Frontal cortex (tissue), 4 donors: ENCODE results near the gene DONSON. TPM values are rescaled to one million over a fixed set of nuclear protein-coding genes. Genes with fewer than 3 reads are reported as not detected.

Experiments
- DNase-seq, 2 donors: peaks; one replicate each; pipeline ENCODE4 v3.0.0; 2012; ENCODE audit warnings: low spot score in 2 of 2
- FAIRE-seq: peaks from 2 replicates; lab custom pipeline; 2012; peaks lifted over from hg19 to GRCh38; lab: Jason Lieb, UNC
- total RNA-seq: library from RNA; depleted of rRNA; stranded (reverse); fragments of >200 nt; gene quantifications from one replicate; pipeline ENCODE4 v1.2.3, GENCODE V29; 2014
- donor health status: control.
- donor health status: control.
- donor health status: control.

Gene DONSON
- total RNA-seq, 1 donor from 2014 or later = 24.5 TPM

GRCh38 chr21:33542640-33543504, 45.6 kb downstream of the DONSON start, which contains the start of gene SON:
TSS of gene SON (plus strand) at chr21:33543038. CDS start at chr21:33543093, 55 bp downstream.
- DNase-seq = peak; percentile 92
- no peak for FAIRE-seq

GRCh38 chr21:33541756-33542639, 46.5 kb downstream of the DONSON start, which contains the start of gene GART:
TSS of gene GART (minus strand) at chr21:33542117. CDS start at chr21:33539315, 2,802 bp downstream.
- DNase-seq = peak; percentile 66 to 69
- FAIRE-seq = no peak

GRCh38 chr21:33541105-33541711, 47.3 kb downstream of the DONSON start:
- DNase-seq (no peak), FAIRE-seq (no peak)

- DNase-seq (no peak), FAIRE-seq (no peak)
Observed at GRCh38 chr21:33540711-33541104, 47.8 kb downstream of the DONSON start.

- FAIRE-seq (no peak), DNase-seq (no peak)
Observed at GRCh38 chr21:33539616-33540015, 48.9 kb downstream of the DONSON start.

- DNase-seq = no peak
- no peak for FAIRE-seq
Observed at GRCh38 chr21:33537212-33537611, 51.3 kb downstream of the DONSON start.

- DNase-seq (no peak), FAIRE-seq (no peak)
Observed at GRCh38 chr21:33531007-33531406, 57.5 kb downstream of the DONSON start.

Other genes starting within 250 kb of the DONSON start
- 60.3 TPM for gene IFNGR2, start 185.3 kb downstream of the DONSON start, total RNA-seq
- gene TMEM50B, start 108.7 kb downstream of the DONSON start, total RNA-seq = 46.9 TPM
- 6.5 TPM for gene DNAJC28, start 97.0 kb downstream of the DONSON start, total RNA-seq
- 83.2 TPM for gene GART, start 46.6 kb downstream of the DONSON start, total RNA-seq
- 95.0 TPM for gene SON, start 45.6 kb downstream of the DONSON start, total RNA-seq
- 68.9 TPM for gene CRYZL1, start 53.1 kb upstream of the DONSON start, total RNA-seq
- 73.8 TPM for gene ITSN1, start 53.8 kb upstream of the DONSON start, total RNA-seq